ENCODE results near the gene FGA.
"Not testable (repeated sequence)": the region's sequence is repeated elsewhere in the genome, so short reads cannot be mapped to it uniquely, and the experiment has no call there.

FGA gene

DNA sequence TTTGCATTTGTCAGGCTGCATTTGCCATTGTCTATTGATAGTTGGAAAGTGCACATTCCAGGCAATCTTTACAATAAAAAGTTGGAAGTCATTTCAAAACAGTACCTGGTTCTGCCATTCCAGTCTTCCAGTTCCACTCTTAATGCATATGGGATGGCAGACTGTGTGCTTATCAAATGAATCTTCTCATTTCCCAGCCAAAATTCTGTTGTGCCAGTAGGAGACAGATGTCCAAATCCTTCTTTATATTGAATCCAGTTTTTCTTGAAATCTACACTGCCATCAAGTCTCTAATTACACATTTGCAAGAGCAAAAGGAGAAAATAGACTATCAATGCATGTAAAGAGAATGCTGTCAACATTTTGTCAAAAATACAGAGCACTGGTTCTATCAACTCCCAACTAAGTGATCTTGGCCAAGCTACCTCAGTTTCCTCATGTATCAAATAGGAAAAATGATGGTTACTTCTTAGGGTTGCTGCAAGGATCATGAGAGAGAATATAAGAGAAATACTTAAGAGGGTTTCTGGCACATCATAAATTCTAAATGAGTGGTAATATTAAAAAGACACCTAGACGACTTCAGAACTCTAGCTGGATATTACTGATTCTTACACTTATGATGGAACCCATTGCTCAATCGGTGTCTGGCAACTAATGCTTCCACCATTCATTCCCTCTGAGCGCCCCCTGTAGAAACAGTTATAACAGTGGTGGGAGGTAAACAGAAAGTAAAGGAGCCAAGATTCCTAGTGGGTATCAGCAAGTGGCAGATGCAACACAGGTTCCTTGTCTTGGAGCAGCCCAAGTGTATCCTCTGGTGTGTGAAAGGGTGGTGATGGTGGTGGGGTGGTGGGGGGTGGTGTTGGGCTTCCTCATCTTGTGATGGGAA is 18.1 kb upstream of the FGA start:
- no peak for DNase-seq (ENCODE audit: low read depth, low spot score)
- no peak overlapping the region for H3K27ac ChIP-seq

DNA sequence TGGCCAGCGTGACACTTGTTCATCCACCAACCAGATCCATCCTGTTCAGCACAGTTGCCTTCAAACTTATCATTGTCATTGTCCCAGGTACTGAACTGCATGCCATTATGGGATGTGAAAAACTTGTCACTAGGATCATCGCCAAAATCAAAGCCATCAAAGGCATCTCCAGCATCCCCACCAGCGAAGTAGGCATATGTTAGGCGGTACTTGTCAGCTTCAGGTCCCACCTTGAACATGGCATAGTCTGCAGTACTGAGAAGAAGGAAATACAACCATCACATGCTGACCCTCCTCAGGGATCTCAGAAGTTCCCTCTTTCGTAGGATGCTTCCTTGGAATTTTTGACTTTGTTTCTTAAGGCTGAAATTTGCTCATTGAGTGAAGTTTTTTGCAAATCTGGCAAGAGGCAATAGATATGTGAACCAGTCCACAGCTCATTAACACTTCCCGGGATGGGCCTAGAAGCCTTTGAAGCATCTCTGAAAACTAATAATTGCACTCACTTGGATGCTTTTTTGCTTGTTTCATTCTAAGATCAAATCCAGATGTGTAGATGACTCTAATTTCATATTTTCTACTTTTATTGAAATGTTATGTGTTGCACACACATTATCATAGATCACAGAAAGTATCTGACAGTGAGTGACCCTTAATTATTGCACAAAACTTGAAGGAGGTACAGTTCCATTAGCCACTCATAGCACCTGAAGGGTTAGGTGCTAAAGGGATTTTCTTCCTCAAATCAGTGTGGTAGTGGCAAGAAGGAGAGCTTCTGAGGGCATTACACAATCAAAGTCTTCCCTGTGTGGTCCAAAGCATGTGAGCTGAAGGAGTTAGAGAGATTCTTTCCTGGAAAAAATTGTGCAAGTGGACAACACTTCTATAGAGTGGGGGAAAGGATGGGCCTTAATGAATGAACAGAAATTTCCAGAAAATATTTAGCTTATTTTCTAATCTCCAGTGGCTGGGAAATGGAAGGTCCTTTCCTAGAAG is 16.5 kb upstream of the FGA start:
- no peak for DNase-seq (ENCODE audit: low read depth, low spot score)
- no peak overlapping the region for H3K27ac ChIP-seq

DNA sequence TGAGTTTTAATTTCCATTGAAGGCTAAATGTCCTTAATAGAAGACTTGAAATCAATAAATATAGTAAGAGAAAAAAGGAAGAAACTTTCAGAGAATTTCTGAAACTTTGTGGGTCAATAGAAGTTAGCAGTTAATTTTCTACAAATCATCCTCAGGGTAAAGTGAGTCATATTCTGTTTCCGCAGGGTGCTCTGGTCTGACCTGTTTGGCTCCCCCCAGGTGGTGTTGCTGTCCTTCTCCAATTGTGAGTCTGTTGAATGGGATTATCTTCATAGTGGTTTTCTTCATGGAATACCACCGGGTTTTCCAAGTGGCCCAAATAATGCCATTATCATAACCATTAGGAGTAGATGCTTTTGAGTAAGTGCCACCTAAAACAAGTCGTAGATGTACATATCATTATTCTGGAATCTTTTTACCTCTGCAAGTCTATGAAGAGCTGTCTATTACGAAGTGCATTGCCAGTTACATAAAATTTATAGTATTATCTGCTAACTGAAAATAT is 14.2 kb upstream of the FGA start:
- no peak overlapping the region for H3K27ac ChIP-seq
- no peak for DNase-seq (ENCODE audit: low read depth, low spot score)

DNA sequence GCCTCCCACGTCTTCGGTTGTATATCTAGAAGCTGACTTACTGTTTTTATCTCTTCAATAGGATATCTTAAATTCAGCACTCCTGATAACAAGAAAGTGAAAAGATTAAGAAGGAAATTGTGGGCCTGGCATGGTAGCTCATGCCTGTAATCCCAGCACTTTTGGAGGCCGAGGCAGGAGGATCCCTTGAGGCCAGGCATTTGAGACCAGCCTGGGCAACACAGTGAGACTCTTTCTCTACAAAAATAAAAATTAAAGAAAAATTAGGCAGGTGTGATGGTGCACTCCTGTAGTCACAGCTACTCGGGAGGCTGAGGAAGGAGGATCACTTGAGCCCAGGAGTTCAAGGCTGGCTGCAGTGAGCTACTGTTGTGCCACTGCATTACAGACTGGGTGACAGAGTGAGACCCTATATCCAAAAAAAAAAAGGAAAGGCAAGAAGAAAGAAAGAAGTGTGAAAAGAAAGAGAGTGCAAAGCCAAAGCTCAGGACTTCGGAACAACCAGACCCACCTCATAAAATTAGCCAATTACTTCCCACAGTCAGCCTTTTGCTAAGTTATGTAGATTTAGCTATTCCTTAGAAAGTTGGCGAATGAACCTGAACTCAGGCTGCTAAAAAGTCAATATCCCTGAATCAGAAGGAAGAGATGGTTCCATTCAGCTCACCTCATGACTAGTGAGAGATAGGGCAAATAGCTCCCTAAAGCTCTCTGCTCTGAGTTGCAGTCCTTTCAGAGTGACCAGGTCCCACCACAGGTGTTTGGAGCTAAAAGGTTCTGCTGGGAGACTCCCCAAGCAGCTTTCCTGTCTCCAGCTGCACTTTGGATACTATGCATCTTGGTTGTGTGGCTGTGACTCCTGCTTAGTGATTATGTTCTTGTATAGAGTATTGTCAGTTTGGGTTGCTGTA is 12.7 kb upstream of the FGA start:
- H3K27ac ChIP-seq, result no peak overlapping the region
- DNase-seq (ENCODE audit: low read depth, low spot score), result no peak

DNA sequence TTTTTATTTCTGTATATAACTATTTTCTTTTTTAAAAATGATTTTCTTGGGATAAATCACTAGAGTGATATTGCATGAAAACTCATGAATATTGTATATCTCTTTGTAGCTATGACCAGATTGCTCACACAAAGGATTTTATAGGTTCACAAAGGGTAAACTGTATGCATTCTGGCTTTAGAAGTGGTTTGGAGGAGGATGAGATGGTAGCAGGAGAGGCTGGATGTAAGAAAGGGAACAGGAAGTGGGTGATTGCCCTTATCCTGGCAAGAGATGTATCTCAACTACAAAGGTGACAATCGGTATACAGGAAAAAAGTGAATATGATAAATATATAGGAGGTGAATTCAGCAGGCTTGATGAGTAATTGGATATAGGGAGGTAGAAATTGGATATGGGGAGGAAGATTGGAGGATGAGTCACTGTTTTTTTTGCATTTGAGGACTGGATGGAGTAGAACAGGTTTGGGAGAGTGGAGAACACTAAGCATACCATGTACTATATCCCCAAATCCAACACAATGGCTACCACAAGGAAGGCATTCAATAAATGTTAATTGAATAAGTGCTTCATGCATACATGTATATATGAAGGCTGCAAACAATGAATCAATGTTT is 12.0 kb upstream of the FGA start:
- DNase-seq (ENCODE audit: low read depth, low spot score), result no peak
- no peak overlapping the region for H3K27ac ChIP-seq

DNA sequence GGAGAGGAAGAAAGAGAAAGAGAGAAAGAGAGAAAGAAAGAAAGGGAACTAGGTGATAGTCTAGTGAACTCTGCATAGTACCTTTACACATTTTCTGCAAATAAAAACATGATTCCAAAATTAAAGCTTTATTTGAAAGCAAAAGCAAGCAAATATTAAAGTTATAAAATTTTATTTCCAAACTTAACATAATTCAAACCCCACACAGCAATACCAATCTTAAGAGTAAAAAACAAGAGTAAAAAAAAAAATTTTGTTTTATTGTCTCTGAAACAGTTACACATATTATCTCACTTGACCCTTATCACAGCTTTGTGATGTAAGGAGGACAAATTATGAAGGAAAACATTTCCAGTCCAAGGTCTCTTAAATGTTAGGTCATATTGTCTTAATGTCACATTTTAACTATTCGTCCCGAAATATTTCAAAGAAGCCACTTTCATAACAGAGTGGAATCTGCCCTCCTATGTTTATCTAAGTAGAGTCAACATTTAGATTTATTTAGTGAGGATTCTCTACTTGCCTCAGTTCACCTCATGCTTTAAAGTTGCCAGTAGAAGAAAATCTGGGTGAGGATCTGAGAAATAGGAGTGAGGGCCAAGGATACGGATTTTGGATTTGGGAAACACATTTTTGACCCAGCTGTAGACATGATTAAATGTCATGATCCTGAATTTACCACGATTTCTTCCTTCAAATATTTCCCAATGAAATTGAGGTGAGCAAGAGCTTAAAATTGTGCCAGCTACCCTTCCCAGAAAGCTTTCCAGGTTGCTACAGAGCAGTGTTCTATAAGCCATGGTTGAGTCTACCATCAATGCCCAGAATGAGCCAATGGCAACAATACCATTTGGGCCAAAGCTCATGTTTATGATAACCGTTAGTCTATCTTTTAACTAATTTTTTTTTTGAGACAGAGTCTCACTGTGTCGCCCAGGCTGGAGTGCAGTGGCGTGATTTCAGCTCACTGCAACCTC is 7.5 kb upstream of the FGA start:
- DNase-seq (ENCODE audit: low read depth, low spot score), result no peak
- no peak overlapping the region for H3K27ac ChIP-seq

DNA sequence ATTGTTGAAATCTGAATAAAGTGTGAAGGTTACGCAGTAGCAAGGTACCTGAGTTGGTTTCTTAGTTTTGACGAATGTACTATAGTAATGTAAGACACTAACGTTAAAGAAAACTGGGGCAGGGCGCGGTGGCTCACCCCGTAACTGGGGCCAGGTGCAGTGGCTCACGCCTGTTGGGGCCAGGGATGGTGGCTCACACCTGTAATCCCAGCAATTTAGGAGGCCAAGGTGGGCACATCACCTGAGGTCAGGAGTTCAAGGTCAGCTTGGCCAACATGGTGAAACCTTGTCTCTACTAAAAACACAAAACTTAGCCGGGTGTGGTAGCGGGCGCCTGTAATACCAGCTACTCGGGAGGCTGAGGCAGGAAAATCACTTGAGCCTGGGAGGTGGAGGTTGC is 6.7 kb upstream of the FGA start:
- DNase-seq (ENCODE audit: low read depth, low spot score); H3K27ac ChIP-seq: not testable (repeated sequence)

DNA sequence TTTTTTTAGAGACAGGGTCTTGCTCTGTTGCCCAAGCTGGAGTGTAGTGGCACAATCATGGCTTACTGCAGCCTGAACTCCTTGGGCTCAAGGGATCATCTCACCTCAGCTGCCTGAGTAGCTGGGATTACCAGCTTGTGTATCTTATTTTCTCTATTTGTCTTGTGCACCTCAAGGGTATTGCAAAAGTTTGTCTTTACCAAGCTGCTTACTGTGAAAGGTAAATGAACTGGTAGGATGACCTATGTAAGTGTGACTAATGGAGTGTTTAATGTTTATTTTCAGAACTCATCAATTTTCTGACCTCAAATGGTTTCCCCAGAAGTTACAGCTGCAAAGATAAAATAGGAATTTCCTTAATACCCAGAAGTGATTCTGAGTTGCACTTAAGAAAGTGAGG is 5.3 kb upstream of the FGA start:
- H3K27ac ChIP-seq, result no peak overlapping the region
- DNase-seq (ENCODE audit: low read depth, low spot score), result peak; percentile 16

DNA sequence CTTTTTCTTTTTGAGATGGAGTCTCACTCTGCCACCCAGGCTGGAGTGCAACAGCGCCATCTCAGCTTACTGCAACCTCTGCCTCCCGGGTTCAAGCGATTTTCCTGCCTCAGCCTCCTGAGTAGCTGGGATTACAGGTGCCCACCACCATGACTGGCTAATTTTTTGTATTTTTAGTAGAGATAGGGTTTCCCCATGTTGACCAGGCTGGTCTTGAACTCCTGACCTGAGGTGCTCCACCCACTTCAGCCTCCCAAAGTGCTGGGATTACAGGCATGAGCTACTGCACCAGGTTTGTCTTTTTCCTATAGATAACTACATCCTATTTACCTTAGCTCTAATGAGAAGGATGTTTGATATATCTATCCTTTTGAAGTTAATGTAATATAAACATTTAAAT is 3.8 kb upstream of the FGA start:
- not testable (repeated sequence) for H3K27ac ChIP-seq; DNase-seq (ENCODE audit: low read depth, low spot score)

DNA sequence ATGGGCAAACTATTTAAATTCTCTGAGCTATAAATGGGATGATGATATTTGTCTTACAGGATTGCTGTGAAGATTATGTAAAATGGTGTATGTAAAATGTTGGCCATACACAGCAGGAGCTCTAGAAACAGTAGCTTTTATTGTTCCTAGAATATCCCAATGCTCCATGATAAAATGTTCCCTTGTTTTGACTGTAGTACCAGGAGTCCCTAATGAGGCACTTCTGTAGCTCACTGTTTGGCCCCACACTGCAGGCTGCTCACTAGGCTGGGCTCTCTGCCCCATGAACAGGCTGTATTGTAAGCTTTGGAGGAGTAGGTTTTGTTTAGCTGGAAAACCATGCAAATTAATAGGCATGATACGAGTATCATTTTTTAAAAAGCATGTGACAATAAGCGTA is 3.3 kb upstream of the FGA start:
- no peak for DNase-seq (ENCODE audit: low read depth, low spot score)
- no peak overlapping the region for H3K27ac ChIP-seq

DNA sequence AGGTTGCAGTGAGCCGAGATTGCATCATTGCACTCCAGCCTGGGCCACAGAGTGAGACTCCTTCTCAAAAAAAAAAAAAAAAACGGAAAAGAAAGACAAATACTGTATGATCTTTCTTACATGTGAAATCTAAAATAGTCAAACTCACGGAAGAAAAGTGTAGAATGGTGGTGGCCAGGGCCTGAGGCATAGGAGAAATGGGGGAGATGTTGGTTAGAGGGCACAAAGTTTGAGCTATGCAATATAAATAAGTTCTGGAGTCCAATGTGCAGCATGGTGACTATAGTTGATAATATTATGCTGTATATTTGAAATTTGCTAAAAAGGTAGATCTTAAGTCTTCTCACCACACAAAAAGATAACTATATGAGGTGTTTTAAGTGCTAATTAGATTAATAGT is 1.3 kb upstream of the FGA start:
- DNase-seq (ENCODE audit: low read depth, low spot score), result no peak
- no peak overlapping the region for H3K27ac ChIP-seq

DNA sequence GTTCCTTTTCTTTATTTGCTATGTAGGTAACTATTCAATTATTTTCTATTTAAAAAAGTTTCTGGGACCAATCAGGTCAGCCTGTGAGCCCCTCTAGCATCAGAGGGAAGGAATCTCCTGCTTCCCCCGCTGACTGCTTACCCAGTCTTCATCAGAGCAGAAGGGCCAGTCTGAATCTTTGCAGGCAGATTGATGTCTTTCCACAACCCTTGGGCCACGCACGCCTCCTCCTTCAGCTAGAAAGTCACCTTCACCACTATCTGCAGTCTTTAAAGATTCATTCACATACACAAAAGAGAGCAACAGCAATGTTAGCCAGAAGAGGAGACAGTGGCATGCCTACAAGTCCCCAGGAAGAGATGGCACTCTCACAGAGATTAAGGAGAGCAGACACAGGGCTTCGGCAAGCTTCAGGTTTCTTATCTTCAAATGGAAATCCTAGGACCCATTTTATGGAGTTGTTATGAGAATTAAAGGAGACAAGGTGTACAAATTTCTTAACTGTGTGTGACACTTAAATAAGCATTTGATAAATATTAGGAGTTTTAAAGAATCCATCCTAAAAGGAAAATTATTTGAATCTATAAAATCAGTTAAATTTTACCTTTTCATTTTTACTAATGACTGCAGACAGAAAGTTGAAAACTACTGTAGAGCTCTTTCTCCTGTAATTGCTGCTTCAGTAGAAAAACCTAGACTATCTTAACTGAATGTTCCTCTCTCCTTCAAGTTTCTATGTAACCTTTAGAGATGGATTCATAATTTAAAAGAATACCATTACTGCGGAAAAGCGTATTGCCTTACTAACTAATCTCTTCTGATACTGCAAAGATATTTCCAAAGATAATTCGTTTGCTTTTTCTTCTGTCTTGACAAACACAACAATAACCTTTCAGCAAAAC is 995 bp downstream of the FGA start:
- no peak overlapping the region for H3K27ac ChIP-seq

DNA sequence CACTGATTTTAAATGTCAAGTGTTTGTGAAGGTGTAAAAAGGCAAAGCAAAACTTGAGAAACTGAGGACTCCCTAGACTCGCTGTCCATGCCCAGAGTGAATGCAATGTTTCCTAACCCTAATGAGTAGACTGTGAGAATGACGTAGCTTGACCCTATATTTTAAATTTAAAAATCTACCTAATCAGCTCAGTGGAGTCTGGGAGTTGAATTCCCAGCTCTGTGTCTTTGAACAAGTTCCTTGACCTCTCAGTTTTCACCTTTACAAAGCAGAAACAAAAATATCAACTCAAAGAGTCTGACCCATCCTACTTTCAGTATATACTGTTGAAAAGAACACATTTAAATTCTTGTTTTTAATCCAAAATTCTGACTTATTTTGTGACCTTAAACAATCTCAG is 2.3 kb downstream of the FGA start:
- DNase-seq (ENCODE audit: low read depth, low spot score), result no peak
- no peak overlapping the region for H3K27ac ChIP-seq

More for the DNA sequence above, 995 bp downstream of the FGA start:
- DNase-seq (ENCODE audit: low read depth, low spot score), result no peak

DNA sequence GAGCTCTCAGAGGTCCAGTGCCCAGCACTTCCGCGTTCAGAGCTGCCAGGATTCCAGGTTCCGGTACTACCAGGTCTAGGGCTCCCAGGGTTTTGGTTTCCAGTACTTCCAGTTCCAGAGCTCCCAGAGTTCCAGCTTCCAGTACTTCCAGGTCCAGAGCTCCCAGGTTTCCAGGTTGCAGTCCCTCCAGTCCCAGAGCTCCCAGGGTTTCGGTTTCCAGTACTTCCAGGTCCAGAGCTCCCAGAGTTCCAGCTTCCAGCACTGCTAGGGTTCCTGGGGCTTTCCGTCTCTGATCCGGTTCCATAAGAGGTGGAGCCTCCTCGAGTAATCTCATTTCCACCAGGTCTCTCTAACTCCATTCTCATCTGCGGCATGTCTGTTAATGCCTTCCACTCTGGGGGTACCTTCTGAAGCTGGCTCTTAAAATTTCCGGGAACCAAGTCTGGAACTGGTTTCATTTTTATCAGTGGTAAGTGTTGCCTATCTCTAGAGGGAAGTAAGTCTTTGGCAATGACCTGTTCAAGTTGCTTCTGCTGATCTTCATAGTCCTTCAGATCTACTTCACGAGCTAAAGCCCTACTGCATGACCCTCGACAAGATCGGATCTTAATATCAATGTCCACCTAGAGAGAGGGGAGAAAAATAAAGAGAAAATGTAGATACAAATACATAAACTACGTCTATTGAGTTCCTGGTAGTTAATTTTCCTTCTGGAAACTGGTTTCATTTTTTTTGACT is 4.1 kb downstream of the FGA start:
- no peak for DNase-seq (ENCODE audit: low read depth, low spot score)
- H3K27ac ChIP-seq, result no peak overlapping the region

DNA sequence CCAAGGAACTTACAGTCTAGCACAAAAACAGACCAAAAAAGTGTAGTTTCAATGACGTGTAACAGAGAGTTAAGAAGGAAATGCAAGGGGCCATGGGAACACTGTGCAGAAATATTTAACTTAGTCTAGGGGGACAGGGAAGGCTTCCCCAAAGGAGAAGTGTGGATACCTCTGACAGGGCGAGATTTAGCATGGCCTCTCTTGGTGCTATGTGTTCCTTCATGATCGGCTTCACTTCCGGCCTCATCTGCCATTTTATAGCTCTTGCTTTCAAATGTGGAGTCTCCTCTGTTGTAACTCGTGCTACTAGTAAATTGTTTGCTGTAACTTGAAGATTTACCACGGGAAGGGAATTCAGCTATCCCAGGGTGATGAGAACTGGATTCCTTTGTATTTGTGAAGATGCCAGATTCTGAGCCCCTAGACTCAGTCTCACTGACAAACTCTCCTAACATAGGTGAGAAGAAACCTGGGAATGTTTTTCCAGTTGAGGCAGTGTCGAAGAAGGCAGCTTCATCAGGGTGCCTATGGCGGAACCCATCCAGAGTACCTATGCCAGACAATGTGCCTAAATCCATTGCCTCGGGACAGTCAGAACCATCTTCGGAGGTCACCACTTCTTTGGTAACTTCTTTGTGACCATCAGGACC is 5.0 kb downstream of the FGA start:
- H3K27ac ChIP-seq, result no peak overlapping the region
- no peak for DNase-seq (ENCODE audit: low read depth, low spot score)

DNA sequence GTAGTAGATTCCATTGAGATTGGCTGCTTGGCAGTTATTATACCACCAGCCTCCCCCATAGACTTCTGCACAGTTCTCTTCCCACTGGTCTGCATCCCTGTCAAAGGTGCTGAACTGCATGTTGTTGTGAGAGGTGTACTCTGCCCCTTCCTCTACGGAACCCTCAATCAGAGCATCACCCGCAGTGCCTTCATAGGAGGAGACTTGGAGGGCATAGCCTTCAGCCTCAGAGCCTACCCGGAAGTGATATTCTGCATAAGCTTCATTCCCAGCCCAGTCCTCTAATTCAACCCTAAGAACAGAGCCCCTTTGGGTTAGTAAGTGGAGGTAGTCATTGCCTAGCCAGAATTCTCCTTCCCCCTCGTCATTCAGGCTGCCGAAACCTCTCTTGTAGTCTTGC is 6.3 kb downstream of the FGA start:
- no peak for DNase-seq (ENCODE audit: low read depth, low spot score)
- H3K27ac ChIP-seq, result no peak overlapping the region
